NB4 (cell line): ENCODE data around the gene FAM3B.

Experiments
- CTCF ChIP-seq: IDR thresholded peaks from one replicate; pipeline ENCODE4 v1.5.1; 2012; ENCODE audit warnings: low read depth, low read length
- POLR2A ChIP-seq: IDR thresholded peaks from 2 replicates; pipeline ENCODE4 v1.6.1; 2011; ENCODE audit warnings: mild to moderate bottlenecking; ENCODE audit not compliant: insufficient read length; ENCODE audit errors: extremely low read depth
- TF ChIP-seq, protein P1 (sequence below): IDR thresholded peaks from 2 replicates; pipeline ENCODE4 v1.6.1; 2011; ENCODE audit warnings: low read depth, low read length

DNA sequence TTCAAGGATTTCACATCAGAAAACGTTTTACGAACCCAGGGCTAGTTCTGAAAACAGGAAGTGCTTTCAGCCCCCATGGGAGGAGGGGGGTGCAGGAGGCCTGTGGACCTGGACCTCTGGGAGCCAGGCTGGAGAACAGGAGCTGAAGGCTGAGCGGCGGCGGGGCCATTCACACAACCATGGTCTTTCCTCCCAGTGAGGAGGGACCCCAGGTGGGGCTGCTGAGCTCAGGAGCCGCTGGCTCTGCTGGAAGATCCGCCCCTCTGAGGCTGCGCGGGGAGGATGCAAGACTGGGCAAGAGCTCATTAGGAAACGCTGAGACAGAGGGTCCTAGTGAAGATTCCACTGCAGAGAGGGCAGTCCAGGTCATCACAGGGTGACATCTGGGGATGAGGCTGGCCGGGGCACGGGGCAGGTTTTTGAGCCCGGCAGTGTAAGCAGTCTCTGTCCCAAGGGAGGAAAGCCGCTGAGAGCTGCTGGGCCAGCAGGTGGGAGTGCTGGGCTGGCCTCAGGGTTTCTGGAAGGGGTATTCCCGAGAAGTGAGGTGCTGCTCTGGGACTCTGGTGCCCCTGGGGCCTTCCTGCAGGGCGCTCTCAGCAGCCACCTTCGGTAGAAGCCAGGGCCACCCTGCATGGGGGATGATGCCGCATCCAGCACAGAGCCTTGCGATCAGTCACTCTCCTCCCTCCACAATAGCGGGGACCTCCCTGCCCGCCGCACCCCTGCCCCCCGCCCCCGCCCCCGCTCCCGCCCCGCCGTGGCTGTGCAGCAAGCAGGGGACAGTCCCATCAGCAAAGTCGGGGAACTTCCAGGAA is 52.7 kb downstream of the FAM3B start:
- TF ChIP-seq CTCF: no peak
- TF ChIP-seq, protein P1, sequence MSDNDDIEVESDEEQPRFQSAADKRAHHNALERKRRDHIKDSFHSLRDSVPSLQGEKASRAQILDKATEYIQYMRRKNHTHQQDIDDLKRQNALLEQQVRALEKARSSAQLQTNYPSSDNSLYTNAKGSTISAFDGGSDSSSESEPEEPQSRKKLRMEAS: no peak
- TF ChIP-seq POLR2A: peak; percentile 31
